ENCODE data around the gene PDE4C. TPM values are rescaled to one million over a fixed set of nuclear protein-coding genes. Genes with fewer than 3 reads are reported as not detected.
A peak's percentile ranks its signal among the peaks of the same experiment; 100 is the strongest.

Gene PDE4C
- total RNA-seq, 1 donor from 2014 or later = 0.28 TPM

GRCh38 chr19:18221815-18222725 is 4.2 kb downstream of the PDE4C start:
- Histone ChIP-seq H3K27ac (no peak overlapping the region), H2AFZ (replicated peaks) (no peak overlapping the region), H3K36me3 (no peaks in the 10 kb centered on the region), H3K4me1 (peaks cover 4% of the 10 kb centered on the region), H3F3A (ENCODE audit: low read depth) (peaks cover 28% of the 10 kb centered on the region), H3K27me3 (peaks cover 54% of the 10 kb centered on the region), H3K79me2 (ENCODE audit: low read depth) (no peaks in the 10 kb centered on the region), H3K9ac (no peak overlapping the region), H3K9me3 (ENCODE audit: low read depth) (no peaks in the 10 kb centered on the region), H4K20me1 (ENCODE audit: low read depth) (peaks cover 18% of the 10 kb centered on the region), H3K4me3 (no peak overlapping the region), H3K4me2 (no peak overlapping the region)
- no peak overlapping the region for H3K27ac Mint-ChIP-seq
- no peak overlapping the region for H3K4me3 Mint-ChIP-seq
- DNase-seq (ENCODE audit: low spot score) = no peak
- H3K27me3 Mint-ChIP-seq (ENCODE audit: insufficient read depth, low read depth) = peaks cover 50% of the 10 kb centered on the region
- H3K36me3 Mint-ChIP-seq = no peaks in the 10 kb centered on the region
- TF ChIP-seq EZH2phosphoT487 (IDR thresholded peaks at IDR 0.05) (no peak), CTCF (IDR thresholded peaks at IDR 0.05) (no peak), EZH2 (IDR thresholded peaks at IDR 0.05) (no peak)
- peaks cover 21% of the 10 kb centered on the region for H3K4me1 Mint-ChIP-seq
- H3K9me3 Mint-ChIP-seq = no peaks in the 10 kb centered on the region

- no peak overlapping the region for H3K4me3 ChIP-seq
Measured at GRCh38 chr19:18220632-18221275, 5.5 kb downstream of the PDE4C start.

More at GRCh38 chr19:18220632-18221275, 5.5 kb downstream of the PDE4C start:
- no peak for TF ChIP-seq EZH2phosphoT487 (IDR thresholded peaks at IDR 0.05)
- no peak for TF ChIP-seq CTCF (IDR thresholded peaks at IDR 0.05)
- TF ChIP-seq EZH2 (IDR thresholded peaks at IDR 0.05) = no peak
- Mint-ChIP-seq H3K27me3 (ENCODE audit: insufficient read depth, low read depth) (peaks cover 43% of the 10 kb centered on the region), H3K27ac (no peak overlapping the region), H3K9me3 (no peaks in the 10 kb centered on the region), H3K36me3 (no peaks in the 10 kb centered on the region), H3K4me1 (peaks cover 14% of the 10 kb centered on the region), H3K4me3 (no peak overlapping the region)
- Histone ChIP-seq H3K4me2 (peak overlapping the region; percentile 42), H2AFZ (replicated peaks) (no peak overlapping the region), H3K36me3 (no peaks in the 10 kb centered on the region), H3F3A (ENCODE audit: low read depth) (peaks cover 22% of the 10 kb centered on the region), H4K20me1 (ENCODE audit: low read depth) (peaks cover 13% of the 10 kb centered on the region), H3K4me1 (peaks cover 4% of the 10 kb centered on the region), H3K27ac (no peak overlapping the region), H3K27me3 (peaks cover 40% of the 10 kb centered on the region), H3K79me2 (ENCODE audit: low read depth) (no peaks in the 10 kb centered on the region), H3K9me3 (ENCODE audit: low read depth) (no peaks in the 10 kb centered on the region), H3K9ac (no peak overlapping the region)
- DNase-seq (ENCODE audit: low spot score) = peak; percentile 78
